PFSK-1 (cell line): ENCODE measurements around the gene AQP4.

Experiments
- POLR2AphosphoS5 ChIP-seq: IDR thresholded peaks from 2 replicates; pipeline ENCODE4 v1.6.1; 2012; ENCODE audit warnings: low read depth, mild to moderate bottlenecking, control low read depth, low read length, moderate library complexity
- SIN3A ChIP-seq: IDR thresholded peaks from 2 replicates; pipeline ENCODE4 v1.6.1; 2012; ENCODE audit warnings: mild to moderate bottlenecking, low read length, moderate library complexity, borderline replicate concordance; ENCODE audit not compliant: insufficient read depth

- no peak for TF ChIP-seq SIN3A
- no peak for TF ChIP-seq POLR2AphosphoS5
Measured at GRCh38 chr18:26802330-26803200, 62.9 kb downstream of the AQP4 start.
